IPS-18c (cell line): ENCODE measurements around the gene ZBTB20.

Experiments used
- H3K4me3 ChIP-seq: 2 replicates; pipeline ENCODE4 v1.7.0; 2013; ENCODE audit warnings: low read depth, mild to moderate bottlenecking, low read length, moderate library complexity; ENCODE audit not compliant: insufficient read depth
- H3K9me3 ChIP-seq: one replicate; pipeline ENCODE4 v1.6.1; 2013; ENCODE audit warnings: mild to moderate bottlenecking, low read length, moderate library complexity; ENCODE audit not compliant: control insufficient read depth, insufficient read depth

Gene ZBTB20

DNA sequence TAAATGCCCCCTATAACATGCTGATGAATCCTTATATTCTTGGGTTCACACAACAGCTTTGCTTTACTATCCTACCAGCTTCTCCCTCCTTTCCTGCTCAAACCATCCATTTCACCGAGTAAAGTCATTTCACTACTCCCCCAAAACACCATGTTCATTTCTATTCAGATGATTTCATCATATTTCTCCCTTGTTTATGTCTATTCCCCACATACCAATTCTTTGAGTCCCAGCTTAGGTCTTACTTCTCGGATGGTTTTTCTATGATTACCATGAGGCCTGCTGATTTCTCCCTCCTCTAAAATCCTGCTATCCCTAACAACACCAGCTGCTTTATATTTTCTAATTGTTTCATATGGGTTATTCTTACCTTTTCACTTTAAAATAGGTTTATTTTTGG, 621.8 kb downstream of the ZBTB20 start:
- H3K4me3 ChIP-seq = no peak overlapping the region

DNA sequence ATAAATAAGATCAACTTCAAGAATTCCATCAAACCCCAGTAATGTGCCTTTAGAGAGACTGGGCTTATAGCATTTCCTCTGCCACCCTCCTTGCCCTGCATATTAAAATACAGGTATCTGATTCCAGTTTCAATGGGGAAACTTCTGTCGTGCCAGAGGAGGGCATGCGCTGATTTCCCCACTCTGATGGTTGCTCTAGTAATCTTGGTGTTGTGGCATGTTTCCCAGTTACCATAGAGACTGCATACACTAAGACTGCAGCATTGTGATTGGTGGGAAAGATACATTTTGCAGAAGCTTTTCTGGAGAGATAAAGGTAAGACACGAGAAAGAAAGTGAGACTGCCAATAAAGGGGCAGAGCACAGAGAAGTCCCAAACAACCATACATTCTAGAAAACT, 627.7 kb downstream of the ZBTB20 start:
- H3K9me3 ChIP-seq = no peaks in the 10 kb centered on the region
- no peak overlapping the region for H3K4me3 ChIP-seq

More for the DNA sequence above, 621.8 kb downstream of the ZBTB20 start:
- no peaks in the 10 kb centered on the region for H3K9me3 ChIP-seq

DNA sequence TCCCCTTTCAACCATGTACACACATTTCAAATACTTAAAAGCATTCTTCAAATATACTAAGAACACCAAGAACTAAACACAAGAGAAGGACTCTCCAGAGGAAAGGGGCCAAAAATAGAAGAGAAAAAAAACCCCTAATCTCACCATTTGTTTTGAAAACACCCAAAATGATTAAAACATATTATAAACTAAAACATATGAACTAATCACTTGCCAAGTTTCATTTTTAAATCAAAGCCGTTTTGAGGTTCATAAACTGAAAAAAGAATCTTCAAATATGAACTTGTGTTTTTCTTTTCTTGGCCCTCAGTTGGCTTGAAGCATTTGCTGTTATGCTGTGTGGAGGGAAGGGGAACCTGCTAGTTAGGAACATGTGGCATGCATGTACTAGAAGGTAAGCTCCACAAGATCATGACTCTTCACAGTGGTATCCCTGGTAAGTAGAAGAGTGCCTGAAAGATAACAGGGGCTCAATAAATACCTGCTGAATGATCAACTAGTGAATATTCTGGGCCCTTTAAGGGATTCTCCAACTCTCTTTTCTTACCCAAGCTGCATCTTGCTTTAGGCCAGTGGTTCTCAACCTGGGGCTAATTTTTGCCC, 628.8 kb downstream of the ZBTB20 start:
- Histone ChIP-seq H3K4me3 (no peak overlapping the region), H3K9me3 (no peaks in the 10 kb centered on the region)

DNA sequence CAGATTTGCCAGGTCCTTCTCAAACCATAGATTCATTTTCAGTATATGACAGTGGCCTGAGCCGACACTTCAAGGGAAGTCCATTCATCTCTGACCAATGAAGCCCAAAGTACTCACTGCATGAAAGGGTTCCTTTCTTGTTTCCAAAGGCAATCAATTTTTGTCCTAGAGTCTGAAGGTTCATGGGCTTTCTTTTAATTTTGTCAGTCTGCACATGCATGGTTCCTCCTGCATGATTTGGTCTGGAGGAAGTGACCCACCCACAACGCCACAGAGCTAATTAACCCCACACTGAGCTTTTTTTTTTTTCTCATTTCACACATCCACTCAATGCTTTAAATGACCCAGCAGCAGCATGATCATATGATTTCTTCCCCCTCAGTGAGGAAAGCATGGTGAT, 636.9 kb downstream of the ZBTB20 start:
- no peak overlapping the region for H3K4me3 ChIP-seq
- H3K9me3 ChIP-seq = no peaks in the 10 kb centered on the region

DNA sequence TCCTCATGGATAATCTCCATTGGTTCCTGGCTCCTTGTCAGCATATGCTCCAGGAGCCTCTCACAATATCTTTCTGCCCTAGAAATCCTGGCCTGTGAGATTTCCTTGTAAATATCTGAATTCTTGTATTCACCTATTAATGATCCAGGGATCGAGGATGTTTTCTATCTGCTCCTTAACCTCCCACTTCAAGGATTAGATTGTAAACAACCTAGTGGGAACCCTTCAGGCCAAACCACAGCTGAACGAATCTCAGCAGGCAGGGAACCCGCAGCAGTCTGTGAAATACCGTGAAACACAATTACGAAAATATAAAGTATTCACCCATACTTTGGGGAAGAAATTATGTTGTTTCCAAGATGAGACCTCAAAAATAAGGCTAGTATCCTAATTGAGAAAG, 637.3 kb downstream of the ZBTB20 start:
- Histone ChIP-seq H3K4me3 (no peak overlapping the region), H3K9me3 (no peaks in the 10 kb centered on the region)

DNA sequence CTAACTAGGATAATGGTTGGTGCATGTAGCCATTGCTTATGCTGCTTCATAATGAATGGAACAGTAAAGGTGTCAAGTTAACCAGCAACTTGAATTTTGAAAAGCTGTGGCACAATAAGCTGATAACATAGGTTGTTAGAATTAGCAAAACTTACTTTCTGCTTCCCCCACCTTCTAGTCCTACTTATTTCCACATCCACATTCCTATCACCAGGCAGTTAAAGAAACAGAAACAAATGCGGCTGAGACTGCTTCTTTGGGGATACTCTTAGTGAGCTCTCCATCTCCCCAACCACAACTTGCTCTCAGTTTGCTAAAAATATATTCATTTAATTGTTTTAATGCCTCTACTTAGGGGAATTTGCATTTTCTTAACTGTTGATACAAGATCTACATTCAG, 638.1 kb downstream of the ZBTB20 start:
- H3K4me3 ChIP-seq = no peak overlapping the region
- H3K9me3 ChIP-seq = no peaks in the 10 kb centered on the region

DNA sequence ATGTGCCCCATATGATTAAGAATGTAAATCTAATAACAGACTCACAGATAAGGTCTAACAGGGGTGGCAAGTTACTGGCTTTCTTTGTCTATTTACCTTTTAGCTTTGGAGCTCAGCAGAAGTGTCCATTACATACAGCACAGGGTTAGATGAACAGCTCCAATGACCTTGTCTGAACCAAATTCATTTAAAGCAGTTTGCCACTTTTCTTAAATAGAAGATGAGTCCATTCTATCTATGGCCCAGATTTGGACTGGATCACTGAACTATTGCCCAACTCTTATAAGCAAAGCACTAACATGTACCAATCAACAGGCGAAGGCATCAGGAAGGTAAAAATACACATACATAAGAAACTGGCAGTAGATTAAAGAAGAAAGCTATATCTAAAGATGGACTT, 638.9 kb downstream of the ZBTB20 start:
- Histone ChIP-seq H3K4me3 (no peak overlapping the region), H3K9me3 (no peaks in the 10 kb centered on the region)

DNA sequence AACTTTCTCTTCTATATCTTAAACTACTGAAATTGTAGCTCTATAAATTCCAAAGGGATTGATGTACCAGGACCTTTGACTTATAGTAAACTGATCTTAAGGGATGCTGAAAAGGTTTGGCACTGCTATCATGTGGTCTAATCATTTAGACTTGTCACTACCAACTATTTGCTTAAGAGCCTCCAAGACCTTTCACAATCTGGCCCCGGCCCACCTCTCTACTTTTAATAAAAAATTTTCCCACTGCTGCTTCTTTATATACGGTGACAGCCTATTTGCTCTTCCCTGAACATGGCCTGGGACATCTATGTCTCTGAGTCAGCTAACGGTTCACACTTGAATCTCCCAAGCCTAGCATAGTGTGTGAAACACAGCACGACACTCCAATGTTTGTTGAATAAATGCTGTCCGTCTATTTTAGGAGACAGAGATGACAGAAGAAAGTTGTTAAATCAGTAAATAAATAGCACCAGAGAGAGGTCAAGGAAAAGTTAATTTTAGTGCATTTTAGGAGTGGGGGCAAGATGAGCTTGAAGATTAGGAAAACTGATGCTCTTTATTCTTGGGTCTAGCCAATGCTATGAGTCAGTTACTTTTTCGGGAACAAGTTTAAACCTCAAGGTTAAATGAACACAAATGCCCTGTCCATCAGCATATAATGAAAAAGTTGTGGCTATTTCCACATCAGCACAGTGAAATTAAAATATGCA, 640.3 kb downstream of the ZBTB20 start:
- H3K4me3 ChIP-seq = no peak overlapping the region
- H3K9me3 ChIP-seq = no peaks in the 10 kb centered on the region

DNA sequence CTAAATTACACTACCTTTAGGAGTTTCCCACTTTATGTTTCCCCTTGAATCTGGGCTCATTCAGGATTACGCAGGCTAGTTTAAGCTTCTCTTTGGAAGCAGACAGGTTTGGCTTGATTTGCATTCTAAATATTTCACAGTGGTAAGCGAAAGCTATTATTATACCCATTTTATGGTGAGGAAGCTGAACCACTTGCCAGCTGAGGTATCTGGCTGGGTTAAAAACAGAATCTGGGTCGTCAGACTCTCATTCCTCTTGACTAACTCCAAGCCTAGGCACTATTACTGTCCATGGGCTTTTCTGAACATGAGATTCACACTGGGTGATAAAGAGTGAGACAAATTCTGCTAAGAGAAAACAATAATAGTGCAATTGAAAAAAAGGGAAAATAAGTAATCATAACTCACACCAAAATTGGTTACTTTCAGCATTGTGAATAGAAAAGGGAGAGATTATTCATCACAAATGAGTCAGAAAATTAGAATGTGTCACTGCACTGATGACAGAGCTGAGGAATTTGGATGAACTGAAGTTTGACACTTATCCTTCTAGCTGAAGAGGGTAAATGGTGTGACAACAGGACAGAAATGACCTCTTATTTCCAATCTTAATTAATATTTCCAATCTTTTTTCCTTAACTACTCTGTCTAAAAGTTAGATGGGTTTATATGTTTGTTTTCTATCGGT, 642.0 kb downstream of the ZBTB20 start:
- Histone ChIP-seq H3K9me3 (no peaks in the 10 kb centered on the region), H3K4me3 (no peak overlapping the region; the same call in 1 of the 2 replicates)

DNA sequence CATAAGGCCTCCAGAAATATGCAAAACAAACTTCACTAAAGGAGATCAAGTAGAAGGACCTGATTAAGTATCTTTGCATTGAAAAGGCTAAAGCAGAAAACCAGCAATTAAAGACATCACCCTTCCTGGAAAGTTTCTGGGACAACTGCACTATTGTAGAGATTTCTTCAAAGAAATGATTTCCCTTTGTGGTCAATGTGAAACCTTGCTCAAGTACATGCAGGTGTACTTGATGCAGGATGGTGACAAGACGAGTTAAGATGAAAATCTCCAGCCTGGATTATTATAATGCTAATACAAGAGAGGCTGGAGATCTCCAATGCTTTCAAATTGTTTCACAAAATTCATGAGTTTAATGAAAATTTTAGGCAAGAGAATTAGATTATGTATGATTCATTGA, 644.9 kb downstream of the ZBTB20 start:
- Histone ChIP-seq H3K4me3 (no peak overlapping the region), H3K9me3 (no peaks in the 10 kb centered on the region)

DNA sequence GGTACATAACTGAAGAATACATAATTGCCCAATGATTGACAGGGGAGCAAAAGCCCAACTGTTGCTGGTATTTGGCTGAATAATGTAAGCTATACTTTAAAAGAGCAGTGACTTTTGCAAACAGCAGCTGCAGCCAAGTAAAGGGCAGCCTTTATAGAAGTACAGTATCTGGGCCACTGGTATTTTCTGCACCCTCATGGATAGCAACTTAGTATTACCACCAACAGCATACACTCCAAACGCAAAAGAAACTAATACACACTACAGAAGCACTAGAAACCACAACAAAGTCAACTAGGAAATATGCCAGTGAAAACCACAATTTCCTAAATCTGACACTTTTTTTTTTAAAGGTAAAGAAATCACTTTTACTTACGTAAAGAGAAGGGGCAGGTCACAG, 647.1 kb downstream of the ZBTB20 start:
- no peak overlapping the region for H3K4me3 ChIP-seq
- H3K9me3 ChIP-seq = no peaks in the 10 kb centered on the region

DNA sequence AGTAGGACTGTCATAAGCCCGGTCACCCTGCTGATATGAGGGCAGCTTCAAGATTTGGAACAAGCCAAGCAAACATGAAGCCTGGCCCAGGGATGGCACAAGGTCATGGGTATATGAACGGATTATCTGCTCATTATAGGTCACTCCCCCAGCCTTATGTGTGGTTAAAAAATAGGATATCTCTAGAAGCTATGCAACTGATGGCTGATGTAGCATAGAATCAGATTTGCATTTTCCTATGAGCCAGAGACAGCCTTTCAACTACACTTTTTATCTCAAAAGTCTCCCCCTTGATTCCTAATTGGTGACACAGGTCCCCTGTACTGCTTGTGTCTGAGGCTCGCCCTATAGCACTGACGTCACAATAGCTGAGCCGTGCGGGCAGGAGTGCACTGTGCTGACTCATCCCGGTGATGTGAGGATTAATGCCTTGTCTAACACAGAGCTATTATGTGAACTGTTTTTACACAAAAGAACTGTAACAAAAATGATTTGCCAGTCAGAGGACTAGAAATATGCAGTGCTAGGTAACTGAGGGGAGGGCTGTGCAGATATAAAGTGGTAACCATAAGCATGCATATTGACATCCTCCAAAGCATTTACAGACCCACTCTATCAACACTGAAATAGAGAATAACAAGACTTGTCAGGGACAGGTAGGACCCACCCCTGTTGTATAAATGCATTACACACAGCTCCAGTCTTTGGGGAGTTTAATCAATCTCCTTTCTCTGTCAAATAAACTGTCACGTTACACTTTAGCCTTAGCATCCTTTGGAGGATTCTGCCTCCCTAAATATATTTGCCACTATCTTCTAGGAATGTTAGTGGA, 648.3 kb downstream of the ZBTB20 start:
- H3K4me3 ChIP-seq = no peak overlapping the region

DNA sequence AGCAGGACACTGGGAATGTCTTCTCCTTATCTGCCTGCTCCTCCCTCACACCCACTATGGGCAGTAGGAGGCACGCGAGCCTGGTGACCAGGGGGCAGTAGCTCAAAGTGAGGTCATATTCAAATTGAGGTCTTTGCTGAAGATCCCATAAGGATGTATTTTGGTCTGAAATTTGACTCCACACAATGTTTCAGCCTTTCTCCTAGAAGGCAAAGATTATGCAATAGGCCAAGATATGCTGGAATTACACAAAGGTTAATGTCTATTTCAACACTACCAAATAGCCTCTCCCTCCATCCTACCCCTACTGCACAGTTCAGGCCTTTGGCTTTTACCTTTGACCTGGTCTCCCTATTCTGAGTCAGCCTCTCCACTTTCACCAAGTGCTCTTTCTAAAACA, 650.2 kb downstream of the ZBTB20 start:
- H3K9me3 ChIP-seq = no peaks in the 10 kb centered on the region
- no peak overlapping the region for H3K4me3 ChIP-seq

More for the DNA sequence above, 648.3 kb downstream of the ZBTB20 start:
- no peaks in the 10 kb centered on the region for H3K9me3 ChIP-seq

DNA sequence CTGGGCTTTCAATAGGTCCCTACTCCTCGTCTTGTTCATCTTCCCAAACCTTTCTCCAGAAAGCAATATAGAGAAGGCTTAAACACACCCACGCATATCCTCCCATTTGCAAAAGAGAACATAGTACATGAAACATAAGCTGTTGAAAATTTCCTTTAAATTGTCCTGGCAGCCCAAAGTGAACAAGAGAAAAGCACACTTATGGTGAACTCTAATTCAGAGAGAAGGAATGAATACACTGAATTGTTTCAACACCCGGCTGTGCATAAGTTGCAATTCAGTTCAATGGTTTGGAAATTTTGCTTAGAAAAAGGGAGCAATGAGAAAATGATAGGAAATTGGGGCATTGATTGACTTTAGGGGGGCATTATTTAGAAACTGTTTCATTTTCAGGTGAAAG, 650.6 kb downstream of the ZBTB20 start:
- Histone ChIP-seq H3K4me3 (no peak overlapping the region), H3K9me3 (no peaks in the 10 kb centered on the region)

DNA sequence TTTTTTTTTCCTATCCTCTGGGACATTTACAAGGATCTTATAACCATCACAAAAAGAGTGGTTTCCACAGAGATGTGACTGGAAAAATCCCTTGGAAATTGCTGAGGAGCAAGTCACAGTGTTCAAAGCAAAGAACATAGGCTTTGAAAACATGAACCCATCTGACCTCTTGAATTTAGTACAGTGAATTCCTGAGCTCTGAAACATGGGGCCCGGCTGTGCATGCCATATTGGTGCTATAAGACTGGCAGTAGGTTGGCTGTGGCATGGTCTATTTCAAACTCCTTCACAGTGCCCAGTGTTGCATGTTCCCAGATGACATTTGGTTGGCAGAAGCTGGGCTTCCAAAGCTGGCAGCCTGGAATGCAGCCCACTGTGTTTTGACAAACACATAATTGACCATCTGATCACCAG, 651.1 kb downstream of the ZBTB20 start:
- Histone ChIP-seq H3K9me3 (no peaks in the 10 kb centered on the region), H3K4me3 (no peak overlapping the region)

DNA sequence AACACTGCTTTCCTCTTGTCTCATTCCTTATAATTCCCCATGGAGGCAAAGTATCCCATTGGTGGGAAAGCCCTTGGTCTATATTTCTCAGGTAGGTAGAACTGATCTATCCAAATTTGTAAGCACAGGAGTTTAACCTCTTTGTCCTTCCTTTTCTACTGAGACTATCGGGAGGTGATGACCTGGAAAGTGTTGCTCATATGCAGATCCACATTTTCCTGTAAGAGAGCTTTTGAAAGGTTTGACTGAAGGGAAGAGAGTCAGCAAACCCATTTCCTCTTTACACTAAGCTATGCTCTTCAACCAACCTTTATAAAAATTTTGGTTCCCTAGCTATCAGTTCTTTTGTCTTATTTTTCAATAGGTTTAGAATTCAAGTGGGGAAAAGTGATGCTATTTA, 652.6 kb downstream of the ZBTB20 start:
- Histone ChIP-seq H3K9me3 (no peaks in the 10 kb centered on the region), H3K4me3 (no peak overlapping the region)

DNA sequence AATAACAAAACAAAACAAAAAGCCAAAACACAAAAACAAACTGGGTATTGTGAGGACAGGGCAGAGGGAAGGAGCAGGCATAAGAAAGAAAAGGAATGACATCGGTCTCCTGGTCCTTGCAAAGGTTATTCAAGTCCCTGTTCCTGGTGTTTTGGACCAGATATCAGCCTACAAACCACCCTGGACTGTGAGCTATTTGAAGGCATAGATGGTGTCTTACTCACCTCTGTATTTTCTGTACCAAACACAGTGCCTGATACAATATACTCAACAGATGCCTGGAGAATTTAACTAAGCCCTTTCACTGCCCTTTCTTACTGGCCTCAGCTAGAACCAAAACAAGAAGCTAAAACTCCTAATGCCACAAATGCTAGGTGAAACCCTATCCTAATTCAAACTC, 656.3 kb downstream of the ZBTB20 start:
- Histone ChIP-seq H3K4me3 (no peak overlapping the region), H3K9me3 (no peaks in the 10 kb centered on the region)

DNA sequence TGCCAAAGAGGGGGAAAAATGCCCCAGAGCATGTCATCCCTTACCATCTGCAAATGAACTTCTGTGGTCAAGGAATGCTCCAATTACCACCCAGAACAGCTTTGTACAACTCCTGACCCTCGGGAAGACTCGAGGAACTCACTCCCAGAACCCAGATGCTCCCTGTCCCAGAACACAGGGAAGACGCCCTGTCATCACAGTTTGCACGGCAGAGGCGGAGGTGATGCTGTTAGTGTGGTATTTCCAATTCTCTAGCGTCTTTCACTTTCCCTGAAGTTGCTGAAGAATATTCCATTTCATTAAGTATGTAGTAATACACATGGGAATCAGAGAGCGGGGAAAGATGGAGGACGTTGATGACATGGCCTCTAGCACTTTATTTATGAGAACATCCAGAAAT, 659.6 kb downstream of the ZBTB20 start:
- H3K9me3 ChIP-seq = no peaks in the 10 kb centered on the region
- H3K4me3 ChIP-seq = no peak overlapping the region
